ENCODE results near the gene TCIRG1.

The TCIRG1 gene

DNA sequence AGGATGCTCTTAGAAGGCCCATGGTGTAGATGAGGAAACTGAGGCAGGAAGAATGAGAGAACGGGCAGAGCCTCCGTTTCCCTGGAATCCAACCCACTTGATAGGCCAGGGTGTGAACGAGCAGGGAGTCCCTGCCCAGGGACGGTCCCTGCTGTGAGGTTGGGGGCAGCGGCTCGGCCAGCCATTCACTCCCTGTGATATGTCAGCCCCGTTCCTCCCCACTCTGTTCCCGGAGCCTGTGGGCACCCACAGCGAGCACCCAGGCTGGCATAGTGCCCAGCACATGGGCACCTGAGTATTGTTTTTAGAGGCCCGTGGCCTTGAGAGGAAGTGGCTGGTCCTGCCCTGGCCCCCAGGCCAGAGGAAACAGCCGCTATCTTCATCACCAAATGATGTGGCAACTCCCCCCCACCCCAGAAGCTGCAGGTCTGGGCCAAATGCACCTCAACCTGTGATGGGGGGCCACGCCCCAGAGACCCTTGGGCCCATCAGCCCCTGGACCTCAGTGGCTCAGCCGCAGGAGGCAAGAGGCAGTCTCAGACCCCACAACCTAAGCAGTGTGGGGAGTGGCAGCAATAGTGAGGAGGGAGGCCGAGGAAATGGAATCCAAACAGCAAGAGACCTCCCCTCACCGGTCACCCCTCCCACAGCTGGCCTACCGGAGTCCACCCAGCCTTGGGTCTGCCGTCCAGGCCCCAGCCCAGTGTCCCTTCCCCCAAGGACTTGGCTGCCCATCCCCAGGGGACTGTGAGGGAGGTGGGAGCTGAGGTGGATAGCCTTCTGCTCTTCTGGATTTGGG is 26.6 kb upstream of the TCIRG1 start:
- no peak overlapping the region for H3K27ac Mint-ChIP-seq

DNA sequence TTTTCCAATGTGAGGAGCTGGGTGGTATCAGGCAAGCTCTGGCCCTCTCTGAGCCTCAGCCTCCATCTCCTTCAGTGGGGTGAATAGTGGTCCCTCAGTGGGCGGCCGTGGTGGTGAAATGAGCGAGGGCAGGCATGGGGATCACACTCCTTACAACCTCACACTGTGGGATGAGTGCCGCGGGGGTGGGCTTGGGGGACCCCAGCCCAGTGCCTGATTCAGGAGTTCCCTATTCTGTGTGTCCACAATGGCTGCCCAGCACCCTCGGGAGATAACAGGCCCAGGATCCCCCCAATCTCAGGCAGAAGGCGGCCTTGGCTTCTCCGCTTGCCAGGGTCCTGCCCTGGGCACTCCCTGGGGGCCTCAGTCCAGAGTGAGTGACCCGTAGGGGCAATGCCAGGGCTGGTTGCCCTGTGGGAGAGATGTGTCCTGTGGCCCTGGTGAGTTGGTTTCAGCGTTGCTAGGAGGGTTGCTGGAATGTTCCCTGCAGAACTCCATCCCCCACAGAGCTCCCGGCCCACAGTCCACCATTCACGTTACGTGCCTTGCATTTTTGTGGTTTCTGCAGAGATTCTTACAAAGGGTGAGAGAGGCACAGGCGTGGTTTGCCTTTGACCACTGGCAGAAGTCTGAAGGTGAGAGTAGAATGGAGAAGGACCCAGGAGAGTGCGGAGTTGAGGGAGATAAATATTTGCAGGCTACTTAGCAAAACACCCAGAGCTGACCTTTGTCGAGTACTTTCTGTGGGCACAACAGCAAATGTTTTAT is 25.8 kb upstream of the TCIRG1 start:
- Mint-ChIP-seq H3K4me3 (no peak overlapping the region), H3K27me3 (peaks cover 10% of the 10 kb centered on the region), H3K9me3 (no peaks in the 10 kb centered on the region), H3K4me1 (peaks cover 15% of the 10 kb centered on the region), H3K27ac (no peak overlapping the region)
- DNase-seq (no peak), ATAC-seq (no peak)

More for the DNA sequence above, 26.6 kb upstream of the TCIRG1 start:
- ATAC-seq = no peak
- H3K4me3 Mint-ChIP-seq = no peak overlapping the region
- no peaks in the 10 kb centered on the region for H3K9me3 Mint-ChIP-seq
- H3K27me3 Mint-ChIP-seq = peaks cover 10% of the 10 kb centered on the region
- DNase-seq = no peak
- peaks cover 15% of the 10 kb centered on the region for H3K4me1 Mint-ChIP-seq

DNA sequence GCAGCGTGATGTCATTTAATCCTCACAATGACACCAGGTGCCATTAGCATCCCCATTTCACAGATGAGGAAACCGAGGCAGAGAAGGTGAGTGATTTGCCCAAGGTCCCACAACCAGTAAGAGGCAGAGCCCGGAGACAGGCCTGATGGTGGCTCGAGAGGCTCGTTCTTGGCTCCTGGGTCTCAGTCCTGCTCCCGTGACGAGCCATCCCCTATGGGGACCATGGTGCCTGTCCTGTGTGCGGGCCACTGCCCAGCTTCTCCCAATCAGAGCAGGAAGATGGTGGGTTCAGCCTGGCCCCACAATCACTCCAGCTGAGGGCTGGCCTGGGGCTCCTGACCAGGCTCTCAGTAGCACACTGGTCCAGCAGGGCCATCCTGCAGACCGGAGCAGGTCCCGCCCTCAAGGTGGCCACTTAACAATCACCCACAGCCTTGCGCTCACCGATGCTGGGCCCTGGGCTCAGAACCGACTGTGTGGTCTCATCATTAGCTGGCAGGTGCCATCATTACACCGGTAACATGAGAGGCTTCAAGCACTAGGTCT is 25.1 kb upstream of the TCIRG1 start:
- Mint-ChIP-seq H3K4me1 (peaks cover 15% of the 10 kb centered on the region), H3K27ac (no peak overlapping the region), H3K27me3 (peaks cover 10% of the 10 kb centered on the region), H3K4me3 (no peak overlapping the region), H3K9me3 (no peaks in the 10 kb centered on the region)
- no peak for ATAC-seq
- no peak for DNase-seq

DNA sequence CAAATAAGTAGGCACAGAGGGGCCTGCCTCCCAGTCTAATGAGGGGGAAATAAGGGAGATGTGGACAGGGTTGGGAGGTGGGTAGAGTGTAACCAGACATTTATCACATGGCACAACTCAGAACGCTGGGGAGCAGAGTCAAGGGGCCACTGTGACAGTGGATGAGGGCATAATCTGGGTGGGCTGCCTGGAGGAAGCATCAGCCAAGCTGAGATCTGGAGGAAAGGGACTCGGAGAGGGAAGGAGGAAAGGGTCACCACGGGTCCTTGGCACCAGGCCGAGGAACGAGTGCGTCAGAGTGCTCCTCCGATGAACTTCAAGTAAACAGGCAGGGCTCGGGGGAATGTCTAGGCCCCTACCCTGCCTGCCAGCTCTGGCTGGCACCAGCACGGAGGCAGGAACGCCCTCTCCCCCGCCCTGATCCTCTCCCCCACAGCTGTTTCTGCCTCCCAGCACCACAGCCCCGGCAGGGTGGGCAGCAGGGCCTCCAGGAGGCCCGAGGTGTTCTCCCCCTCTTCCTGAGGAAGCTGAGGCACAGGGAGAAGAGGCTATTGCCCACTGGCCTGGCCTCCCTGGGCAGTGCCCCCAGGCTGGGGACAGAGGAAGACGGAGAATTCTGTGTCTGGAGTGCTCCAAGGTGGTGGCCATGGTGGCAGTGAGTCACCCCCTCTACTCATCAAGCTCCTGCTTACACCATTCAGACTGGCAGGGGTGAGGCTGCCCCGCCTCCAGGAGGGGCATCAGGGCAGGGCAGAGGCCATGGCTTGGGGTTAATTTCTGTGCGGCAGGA is 24.5 kb upstream of the TCIRG1 start:
- H3K4me1 Mint-ChIP-seq = peaks cover 8% of the 10 kb centered on the region
- H3K4me3 Mint-ChIP-seq = no peak overlapping the region
- H3K9me3 Mint-ChIP-seq = no peaks in the 10 kb centered on the region
- H3K27ac Mint-ChIP-seq = no peak overlapping the region
- ATAC-seq (peak; percentile 56), DNase-seq (no peak)
- H3K27me3 Mint-ChIP-seq = peaks cover 10% of the 10 kb centered on the region

DNA sequence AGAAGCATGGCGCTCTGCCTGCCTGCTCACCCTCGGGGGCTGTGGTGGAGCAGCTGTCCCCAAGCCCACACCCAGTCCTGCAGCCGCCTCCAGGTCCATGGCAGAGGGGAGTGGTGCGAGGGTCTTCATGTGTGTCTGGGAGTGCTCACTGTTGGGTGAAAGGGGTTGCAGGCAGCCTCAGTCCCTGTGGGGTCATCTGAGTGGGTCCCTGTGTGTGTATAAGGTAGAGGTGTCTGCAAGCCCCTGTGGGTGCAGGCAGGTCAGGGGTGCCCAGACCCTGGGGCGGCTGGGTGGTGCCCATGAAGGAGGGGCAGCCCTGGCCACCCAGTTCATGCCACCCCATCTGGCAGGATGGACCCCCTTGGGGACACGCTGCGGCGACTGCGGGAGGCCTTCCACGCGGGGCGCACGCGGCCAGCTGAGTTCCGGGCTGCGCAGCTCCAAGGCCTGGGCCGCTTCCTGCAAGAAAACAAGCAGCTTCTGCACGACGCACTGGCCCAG is 23.8 kb upstream of the TCIRG1 start:
- no peak overlapping the region for H3K4me3 Mint-ChIP-seq
- peaks cover 3% of the 10 kb centered on the region for H3K4me1 Mint-ChIP-seq
- peaks cover 9% of the 10 kb centered on the region for H3K27me3 Mint-ChIP-seq
- H3K27ac Mint-ChIP-seq = no peak overlapping the region
- no peak for DNase-seq
- ATAC-seq = peak; percentile 39
- H3K9me3 Mint-ChIP-seq = no peaks in the 10 kb centered on the region

DNA sequence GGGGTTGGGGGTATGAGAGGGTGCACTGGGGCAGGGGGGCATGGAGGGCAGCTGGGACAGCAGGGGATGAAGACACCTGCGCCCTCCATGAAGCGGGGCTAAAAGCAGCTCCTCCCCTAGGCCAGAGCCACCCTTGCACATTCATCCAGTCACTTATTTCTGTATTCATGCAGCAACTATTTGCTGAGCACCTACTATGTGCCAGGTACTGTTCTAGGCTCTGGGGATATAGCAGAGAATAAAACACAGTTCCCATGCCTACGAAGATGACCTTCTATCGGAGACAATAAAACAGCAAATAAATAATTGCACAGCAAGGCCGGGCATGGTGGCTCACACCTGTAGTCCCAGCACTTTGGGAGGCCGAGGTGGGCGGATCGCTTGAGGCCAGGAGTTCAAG is 23.4 kb upstream of the TCIRG1 start:
- DNase-seq (no peak), ATAC-seq (no peak)
- Mint-ChIP-seq H3K27me3 (peaks cover 5% of the 10 kb centered on the region), H3K9me3 (no peaks in the 10 kb centered on the region), H3K4me1 (no peaks in the 10 kb centered on the region), H3K4me3 (no peak overlapping the region), H3K27ac (no peak overlapping the region)

DNA sequence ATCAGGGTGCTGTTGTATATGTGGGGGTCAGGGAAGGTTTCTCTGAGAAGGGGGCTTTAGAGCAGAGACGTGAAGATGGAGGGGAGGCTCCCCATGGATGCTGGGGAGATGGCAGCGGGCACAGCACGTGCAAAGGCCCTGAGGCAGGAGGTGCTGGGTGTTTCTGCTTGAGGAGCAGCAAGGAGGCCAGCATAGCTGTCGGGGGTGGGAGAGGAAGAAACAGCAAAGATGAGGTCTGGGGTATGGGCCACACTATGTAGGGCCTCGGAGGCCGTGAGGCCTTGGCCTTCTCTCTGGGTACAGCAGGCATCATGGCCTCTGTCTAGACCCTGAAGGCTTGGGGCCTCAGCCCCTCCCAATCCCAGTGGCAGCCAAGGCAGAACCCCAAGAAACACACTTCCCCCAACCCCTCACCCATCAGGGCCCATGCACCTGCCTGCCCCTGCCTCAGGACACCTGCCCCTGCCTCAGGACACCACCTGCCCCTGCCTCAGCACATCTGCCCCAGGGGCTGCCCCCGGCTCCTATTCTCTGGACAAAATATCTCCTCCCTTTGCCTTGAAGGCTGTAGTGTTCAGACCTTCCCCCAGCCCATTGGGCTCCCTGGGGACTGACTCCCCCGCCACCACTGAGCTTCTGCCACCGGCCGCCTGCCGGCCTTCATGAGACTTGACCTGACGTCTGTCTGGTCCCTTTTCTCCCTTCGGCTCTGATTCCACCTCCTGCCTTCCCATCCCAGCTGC is 22.5 kb upstream of the TCIRG1 start:
- Mint-ChIP-seq H3K4me3 (no peak overlapping the region), H3K27me3 (no peaks in the 10 kb centered on the region), H3K9me3 (no peaks in the 10 kb centered on the region), H3K4me1 (no peaks in the 10 kb centered on the region), H3K27ac (no peak overlapping the region)
- ATAC-seq (no peak), DNase-seq (no peak)

DNA sequence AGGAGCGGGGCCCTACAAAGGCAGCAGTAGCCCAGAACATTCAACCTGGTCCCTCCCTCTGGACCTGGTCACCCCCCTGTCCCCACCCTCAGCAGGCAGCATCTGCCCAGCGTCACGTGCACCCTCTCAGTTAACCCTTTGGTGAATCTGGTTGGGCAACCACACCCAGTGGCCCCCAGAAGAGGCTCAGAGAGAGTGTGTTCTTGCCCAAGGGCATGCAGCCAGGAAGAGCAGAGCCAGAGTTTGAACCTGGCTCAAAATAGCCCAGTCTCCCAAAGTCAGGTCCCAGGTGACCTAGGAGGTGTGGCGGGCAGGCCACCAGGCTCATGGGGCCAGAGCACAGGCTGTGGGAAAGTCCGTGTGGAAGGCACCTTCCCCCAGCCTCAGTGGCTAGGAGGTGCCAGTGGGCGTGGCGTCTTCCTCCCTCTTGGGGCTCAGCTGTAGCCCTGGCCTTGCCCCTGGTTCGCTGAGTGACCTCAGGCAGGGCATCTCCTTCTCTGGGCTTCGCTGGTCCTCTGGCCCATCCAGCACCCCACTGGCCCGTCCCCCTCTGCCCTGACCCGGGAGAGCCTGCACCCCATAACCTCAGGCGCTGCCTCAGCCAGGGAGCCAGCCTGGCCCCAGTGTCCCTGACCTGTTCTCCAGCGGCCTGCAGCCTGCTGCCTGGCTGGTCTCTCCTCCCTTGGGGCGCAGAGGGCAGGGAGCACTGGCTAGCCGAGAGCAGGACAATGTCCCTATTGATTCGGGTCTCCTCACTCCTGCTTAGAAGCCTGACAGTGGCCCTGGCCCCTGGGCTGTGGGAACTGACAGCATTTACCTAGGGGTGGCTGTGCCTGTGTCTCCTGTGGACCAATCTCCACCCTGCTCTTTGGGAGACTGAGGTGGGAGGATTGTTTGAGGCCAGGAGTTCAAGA is 21.7 kb upstream of the TCIRG1 start:
- H3K9me3 Mint-ChIP-seq = no peaks in the 10 kb centered on the region
- no peak for ATAC-seq
- no peak for DNase-seq
- H3K4me1 Mint-ChIP-seq = no peaks in the 10 kb centered on the region
- no peaks in the 10 kb centered on the region for H3K27me3 Mint-ChIP-seq
- H3K27ac Mint-ChIP-seq = peak overlapping the region in 1 of 2 donors; percentile 38
- no peak overlapping the region for H3K4me3 Mint-ChIP-seq

DNA sequence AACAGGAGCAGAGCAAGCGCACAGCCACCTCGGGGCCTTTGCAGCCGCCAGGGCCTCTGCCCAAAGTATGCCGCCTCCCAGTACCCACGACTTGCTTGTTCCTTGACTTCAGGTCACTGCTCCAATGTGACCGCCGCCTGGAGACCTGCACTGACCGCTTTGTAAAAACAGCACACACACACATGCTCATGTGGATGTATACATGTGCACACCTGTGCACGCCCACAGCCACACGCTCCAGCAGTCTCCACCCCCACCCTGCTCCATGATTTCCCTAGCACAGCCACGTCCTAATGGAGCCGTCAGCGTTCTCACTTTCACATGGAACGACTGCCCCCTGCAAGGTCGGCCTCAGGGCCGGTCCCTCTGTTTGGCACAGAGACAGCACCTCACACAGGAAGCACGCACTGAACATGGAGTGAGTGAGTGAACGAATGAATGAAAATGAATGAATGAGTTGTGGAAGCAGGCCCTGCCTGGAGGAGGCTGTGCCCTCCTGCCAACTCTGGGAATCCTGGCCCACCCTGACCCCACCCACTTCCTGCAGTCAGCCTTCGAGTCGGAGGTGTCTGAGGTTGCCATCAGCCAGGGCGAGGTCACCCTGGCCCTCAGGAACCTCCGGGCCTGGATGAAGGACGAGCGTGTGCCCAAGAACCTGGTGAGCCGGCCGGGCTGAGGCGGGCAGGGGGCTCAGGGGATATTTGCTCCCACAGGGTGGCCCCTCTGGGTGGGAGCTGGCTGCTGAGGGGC is 20.7 kb upstream of the TCIRG1 start:
- no peak overlapping the region for H3K4me3 Mint-ChIP-seq
- H3K27ac Mint-ChIP-seq = no peak overlapping the region

DNA sequence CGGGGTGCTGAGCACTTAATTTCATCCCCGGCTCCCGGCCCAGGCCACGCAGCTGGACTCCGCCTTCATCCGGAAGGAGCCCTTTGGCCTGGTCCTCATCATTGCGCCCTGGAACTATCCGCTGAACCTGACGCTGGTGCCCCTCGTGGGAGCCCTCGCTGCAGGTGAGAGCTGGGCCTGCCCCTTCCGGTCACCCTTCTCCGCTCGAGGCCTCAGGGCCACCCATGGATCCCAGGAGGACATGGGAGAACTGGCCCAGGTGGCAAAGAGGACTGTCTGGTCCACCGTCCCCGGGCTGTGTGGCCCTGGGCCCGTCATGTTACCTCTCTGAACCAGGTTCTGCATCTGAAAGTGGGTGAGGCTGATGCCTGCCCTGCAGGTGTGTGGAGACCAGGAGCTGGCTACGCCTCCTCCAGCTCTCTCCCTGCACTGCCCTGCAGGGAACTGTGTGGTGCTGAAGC is 20.1 kb upstream of the TCIRG1 start:
- DNase-seq = no peak
- no peak overlapping the region for H3K27ac Mint-ChIP-seq
- no peak overlapping the region for H3K4me3 Mint-ChIP-seq
- no peak for ATAC-seq
- H3K27me3 Mint-ChIP-seq = no peaks in the 10 kb centered on the region
- no peaks in the 10 kb centered on the region for H3K9me3 Mint-ChIP-seq
- no peaks in the 10 kb centered on the region for H3K4me1 Mint-ChIP-seq

More for the DNA sequence above, 20.7 kb upstream of the TCIRG1 start:
- ATAC-seq (no peak), DNase-seq (no peak)
- no peaks in the 10 kb centered on the region for H3K27me3 Mint-ChIP-seq
- H3K9me3 Mint-ChIP-seq = no peaks in the 10 kb centered on the region
- no peaks in the 10 kb centered on the region for H3K4me1 Mint-ChIP-seq

DNA sequence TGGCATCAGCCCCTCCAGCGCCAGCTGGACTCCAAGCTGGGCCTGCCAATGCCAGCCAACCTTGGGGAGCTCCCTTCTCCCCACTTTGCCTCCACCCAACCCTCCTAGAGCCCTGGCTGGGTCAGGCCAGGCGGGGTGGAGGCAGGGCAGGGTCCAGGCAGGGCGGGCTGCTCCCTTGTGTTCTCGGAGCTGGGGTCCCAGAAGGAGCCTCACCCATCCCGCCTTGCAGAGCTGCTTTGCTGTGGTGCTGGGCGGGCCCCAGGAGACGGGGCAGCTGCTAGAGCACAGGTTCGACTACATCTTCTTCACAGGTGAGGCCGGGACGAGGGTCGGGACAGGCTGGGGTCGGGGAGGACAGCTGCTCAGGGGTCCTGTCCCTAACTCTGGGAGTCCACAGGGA is 19.3 kb upstream of the TCIRG1 start:
- no peak overlapping the region for H3K4me3 Mint-ChIP-seq
- H3K27me3 Mint-ChIP-seq = no peaks in the 10 kb centered on the region

DNA sequence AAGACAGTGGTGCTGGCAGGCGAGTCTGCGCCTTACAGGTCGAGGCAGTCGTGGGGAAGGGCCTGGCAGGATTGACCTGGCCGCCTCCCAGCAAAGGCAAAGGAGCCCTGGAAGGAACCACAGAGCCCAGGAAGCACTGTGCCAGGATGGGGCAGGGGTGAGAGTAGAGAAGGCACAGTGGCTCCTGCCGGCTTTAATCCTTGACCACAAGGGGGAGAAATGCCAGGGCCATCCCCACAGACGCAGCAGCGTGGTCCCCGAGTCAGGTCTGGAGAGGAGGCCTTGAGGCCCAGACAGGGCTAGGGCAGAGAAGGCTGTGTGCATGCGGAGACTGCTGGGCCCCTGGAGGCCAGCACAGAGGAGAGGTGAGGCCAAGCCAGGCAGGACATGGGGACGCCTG is 18.2 kb upstream of the TCIRG1 start:
- Mint-ChIP-seq H3K27ac (no peak overlapping the region), H3K4me3 (no peak overlapping the region), H3K9me3 (peaks cover 0 to 12% of the 10 kb centered on the region in 2 donors), H3K4me1 (peaks cover 4% of the 10 kb centered on the region), H3K27me3 (no peaks in the 10 kb centered on the region)
- DNase-seq (no peak), ATAC-seq (no peak)

More for the DNA sequence above, 19.3 kb upstream of the TCIRG1 start:
- no peak overlapping the region for H3K27ac Mint-ChIP-seq
- DNase-seq (no peak), ATAC-seq (no peak)
- no peaks in the 10 kb centered on the region for H3K4me1 Mint-ChIP-seq
- peaks cover 0 to 2% of the 10 kb centered on the region in 2 donors for H3K9me3 Mint-ChIP-seq

DNA sequence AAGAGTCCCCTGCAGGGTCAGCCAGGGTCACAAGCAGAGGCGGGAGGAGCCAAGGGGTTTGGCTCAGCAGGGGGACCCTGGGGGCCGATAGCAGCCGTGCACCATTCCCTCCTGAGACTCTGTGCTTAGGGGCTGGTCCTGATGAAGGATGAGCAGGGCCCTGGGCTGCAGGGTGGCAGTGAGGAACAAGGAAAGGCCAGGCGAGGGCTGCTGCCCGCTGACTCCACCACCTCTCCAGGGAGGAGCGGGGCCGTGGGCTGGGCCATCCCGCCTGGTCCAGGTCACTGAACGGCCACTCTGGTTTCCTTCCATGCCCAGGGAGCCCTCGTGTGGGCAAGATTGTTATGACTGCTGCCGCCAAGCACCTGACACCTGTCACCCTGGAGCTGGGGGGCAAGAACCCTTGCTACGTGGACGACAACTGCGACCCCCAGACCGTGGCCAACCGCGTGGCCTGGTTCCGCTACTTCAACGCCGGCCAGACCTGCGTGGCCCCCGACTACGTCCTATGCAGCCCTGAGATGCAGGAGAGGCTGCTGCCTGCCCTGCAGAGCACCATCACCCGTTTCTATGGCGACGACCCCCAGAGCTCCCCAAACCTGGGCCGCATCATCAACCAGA is 17.5 kb upstream of the TCIRG1 start:
- H3K4me3 Mint-ChIP-seq = no peak overlapping the region

More for the DNA sequence above, 17.5 kb upstream of the TCIRG1 start:
- Mint-ChIP-seq H3K9me3 (peaks cover 0 to 12% of the 10 kb centered on the region in 2 donors), H3K27ac (no peak overlapping the region), H3K27me3 (no peaks in the 10 kb centered on the region), H3K4me1 (peaks cover 7% of the 10 kb centered on the region)
- ATAC-seq (no peak), DNase-seq (no peak)
